ENCODE results near the gene CSRNP2. TPM values are rescaled to one million over a fixed set of nuclear protein-coding genes. Genes with fewer than 3 reads are reported as not detected.

CSRNP2 gene
- total and polyA plus RNA-seq, 2 donors (not counting 3 experiments of a cell fraction or from before 2014, with no cell fraction given): 24.2 to 49.7 TPM

DNA sequence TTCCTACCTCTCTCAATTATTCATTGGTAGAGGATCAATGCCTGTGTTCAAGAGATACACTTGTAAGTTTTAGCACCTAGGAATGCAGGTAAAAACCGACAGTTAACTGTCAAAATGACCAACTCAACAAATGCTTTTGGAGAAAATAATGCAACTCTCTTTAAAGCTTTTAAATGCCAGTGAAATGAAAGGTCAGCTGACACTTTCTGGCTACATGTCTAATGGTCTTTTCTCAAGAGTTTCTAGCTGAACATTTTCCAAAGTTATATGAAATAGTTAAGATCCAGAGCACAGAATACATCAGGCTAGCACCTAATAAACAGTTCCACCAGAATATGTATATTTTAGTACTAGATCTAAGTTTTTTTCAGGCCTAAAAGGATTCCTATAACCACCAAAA lies 2.0 kb downstream of the CSRNP2 start:
- CTCF ChIA-PET: interaction anchor here (1.3 to 2.6 kb wide), 4 partner anchors 10 to 260 kb away, joined by 4 to 10 read pairs (median 5); partner anchors contain the start of gene SMAGP
- H3K27ac ChIP-seq (ENCODE audit: insufficient read depth, low read depth, low read length): no peak overlapping the region
- H2AFZ ChIP-seq (ENCODE audit: low read depth, low read length): no peak overlapping the region
- H3K36me3 ChIP-seq (ENCODE audit: control insufficient read depth in 2 of 2, extremely low read depth in 1 of 2, insufficient read depth in 2 of 2, low read length in 2 of 2): no peaks in the 10 kb centered on the region
- peaks cover 12% of the 10 kb centered on the region for H3K4me1 ChIP-seq (ENCODE audit: control insufficient read depth, extremely low read depth, insufficient read depth, low read length)
- peaks cover 15% of the 10 kb centered on the region for H4K20me1 ChIP-seq (replicated peaks; ENCODE audit: control insufficient read depth, extremely low read depth, insufficient read depth, low read length)
- H3K9ac ChIP-seq (replicated peaks; ENCODE audit: extremely low read depth, insufficient read depth, low read length): peak overlapping the region; percentile 40
- peak overlapping the region; percentile 95 for H3K4me2 ChIP-seq (ENCODE audit: insufficient read depth, low read length)
- H3K9me3 ChIP-seq (replicated peaks; ENCODE audit: control insufficient read depth, insufficient read depth, low read length): no peaks in the 10 kb centered on the region
- H3K27me3 ChIP-seq (ENCODE audit: control insufficient read depth in 2 of 2, insufficient read depth in 2 of 2, low read length in 2 of 2): no peaks in the 10 kb centered on the region
- H3K79me2 ChIP-seq (ENCODE audit: control insufficient read depth, insufficient read depth, low read length): peaks cover 54% of the 10 kb centered on the region
- FAIRE-seq (no peak), DNase-seq (ENCODE audit: low read depth, low spot score) (no peak)
- intact Hi-C loops (cut with micrococcal nuclease): loop anchor here (5.0 to 10.0 kb wide), 3 partner anchors 136 to 317 kb away; partner anchors contain the start of genes ATF1 and POU6F1
- peak overlapping the region in 1 of 3 experiments; percentile 78 for H3K4me3 ChIP-seq (replicated peaks in 1 of 3; ENCODE audit: insufficient read depth in 1 of 3, low read depth in 1 of 3, low read length in 3 of 3)
- TF ChIP-seq GATA2 (IDR thresholded peaks at IDR 0.05; ENCODE audit: insufficient read depth, insufficient read length, low read depth, low read length) (no peak), POLR2AphosphoS5 (IDR thresholded peaks at IDR 0.05; ENCODE audit: insufficient read depth, low read depth, low read length) (no peak), EZH2 (IDR thresholded peaks at IDR 0.05; ENCODE audit: borderline replicate concordance, low read depth, low read length, severe bottlenecking) (no peak), JUN (IDR thresholded peaks at IDR 0.05; ENCODE audit: borderline replicate concordance, insufficient read depth, insufficient read length, low read depth) (no peak), POLR2A (IDR thresholded peaks at IDR 0.05; ENCODE audit: low read depth, low read length) (no peak), MYC (IDR thresholded peaks at IDR 0.05; ENCODE audit: low read depth, low read length) (no peak)
- TF ChIP-seq, protein P1, sequence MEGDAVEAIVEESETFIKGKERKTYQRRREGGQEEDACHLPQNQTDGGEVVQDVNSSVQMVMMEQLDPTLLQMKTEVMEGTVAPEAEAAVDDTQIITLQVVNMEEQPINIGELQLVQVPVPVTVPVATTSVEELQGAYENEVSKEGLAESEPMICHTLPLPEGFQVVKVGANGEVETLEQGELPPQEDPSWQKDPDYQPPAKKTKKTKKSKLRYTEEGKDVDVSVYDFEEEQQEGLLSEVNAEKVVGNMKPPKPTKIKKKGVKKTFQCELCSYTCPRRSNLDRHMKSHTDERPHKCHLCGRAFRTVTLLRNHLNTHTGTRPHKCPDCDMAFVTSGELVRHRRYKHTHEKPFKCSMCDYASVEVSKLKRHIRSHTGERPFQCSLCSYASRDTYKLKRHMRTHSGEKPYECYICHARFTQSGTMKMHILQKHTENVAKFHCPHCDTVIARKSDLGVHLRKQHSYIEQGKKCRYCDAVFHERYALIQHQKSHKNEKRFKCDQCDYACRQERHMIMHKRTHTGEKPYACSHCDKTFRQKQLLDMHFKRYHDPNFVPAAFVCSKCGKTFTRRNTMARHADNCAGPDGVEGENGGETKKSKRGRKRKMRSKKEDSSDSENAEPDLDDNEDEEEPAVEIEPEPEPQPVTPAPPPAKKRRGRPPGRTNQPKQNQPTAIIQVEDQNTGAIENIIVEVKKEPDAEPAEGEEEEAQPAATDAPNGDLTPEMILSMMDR (IDR thresholded peaks at IDR 0.05; ENCODE audit: extremely low read depth in 1 of 2, insufficient read depth in 1 of 2, low read depth in 1 of 2, low read length in 2 of 2): no peak
- TF ChIP-seq, protein P2, sequence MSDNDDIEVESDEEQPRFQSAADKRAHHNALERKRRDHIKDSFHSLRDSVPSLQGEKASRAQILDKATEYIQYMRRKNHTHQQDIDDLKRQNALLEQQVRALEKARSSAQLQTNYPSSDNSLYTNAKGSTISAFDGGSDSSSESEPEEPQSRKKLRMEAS (IDR thresholded peaks at IDR 0.05; ENCODE audit: insufficient read depth, insufficient read length): no peak
- no TSS peak for BruUV-seq (replicated peaks)
- H3K9me1 ChIP-seq (replicated peaks; ENCODE audit: control insufficient read depth, extremely low read depth, insufficient read depth, low read length): no peaks in the 10 kb centered on the region
- dilution Hi-C loops (cut with MboI; ENCODE audit: extremely low pct_ligation_motif_present, low sequenced_read_pairs): no loop called here
- POLR2A ChIA-PET: interaction anchor here (2.7 kb wide), 1 partner anchor 8 kb away, joined by 20 read pairs; no protein-coding TSS in a partner anchor
